Activated CD8-positive, alpha-beta memory T cell treated with anti-CD3 and anti-CD28 coated beads for 36 hours (primary cell): ENCODE results near the gene CAPN15. TPM values are rescaled to one million over a fixed set of nuclear protein-coding genes. Genes with fewer than 3 reads are reported as not detected.

Experiments
- CTCF ChIA-PET: fragments of 350-600 bp; sonication (Branson Sonifier 250); formaldehyde crosslinking; loops from one replicate; lab custom pipeline; 2021; ENCODE audit warnings: antibody characterized with exemption; lab: Charles Lee
- POLR2A ChIA-PET: fragments of 350-600 bp; sonication (Branson Sonifier 250); formaldehyde crosslinking; loops from one replicate; lab custom pipeline; 2021; ENCODE audit warnings: antibody characterized with exemption; lab: Charles Lee
- total RNA-seq, 2 experiments: library from RNA; stranded (reverse); gene quantifications; one replicate each; pipeline ENCODE4 v1.2.3, GENCODE V29; 2021

Gene CAPN15
- total RNA-seq, 2 experiments from 2014 or later = 107 to 108 TPM

- ChIA-PET CTCF (no interaction called here), POLR2A (no interaction called here)
These were observed 5.9 kb upstream of the CAPN15 start for GRCh38 chr16:521381-522210.

DNA sequence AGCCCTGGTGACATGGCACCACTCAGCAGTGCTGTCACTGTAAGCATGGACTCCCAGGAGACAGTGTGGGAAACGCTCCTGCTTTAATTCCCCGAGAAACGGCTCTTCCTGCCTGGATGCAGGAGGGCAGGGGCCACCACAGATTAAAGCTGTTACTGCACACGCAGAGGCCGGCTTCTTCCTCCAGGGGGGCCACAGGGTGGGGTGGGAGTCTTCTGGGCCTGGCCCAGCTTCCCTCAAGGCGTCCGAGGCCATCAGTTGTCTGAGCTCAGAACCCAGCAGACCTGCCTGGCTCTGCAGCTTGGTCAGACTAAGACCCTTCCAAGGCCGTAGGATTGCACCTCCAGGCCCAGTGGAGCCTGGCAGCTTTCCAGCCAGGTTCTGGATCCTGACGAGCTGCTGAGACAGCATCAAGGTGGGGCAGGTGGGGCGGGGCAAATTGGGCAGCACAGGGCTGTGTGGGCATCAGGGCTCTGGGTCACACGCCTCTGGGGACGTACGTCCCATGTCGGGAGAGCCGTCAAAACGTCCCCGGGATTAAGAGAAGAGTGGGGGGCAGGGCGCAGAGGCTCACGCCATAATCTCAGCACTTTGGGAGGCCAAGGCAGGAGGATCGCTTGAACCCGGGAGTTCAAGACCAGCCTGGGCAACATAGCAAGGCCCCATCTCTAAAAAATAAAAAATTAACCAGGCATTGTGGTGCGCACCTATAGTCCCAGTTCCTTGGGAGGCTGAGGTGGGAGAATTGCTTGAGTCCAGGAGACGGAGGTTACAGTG, 5.0 kb upstream of the CAPN15 start:
- POLR2A ChIA-PET = interaction anchor here (1.1 kb wide), 1 partner anchor 66 kb away, joined by 5 read pairs; no protein-coding TSS in a partner anchor
- CTCF ChIA-PET = no interaction called here

GRCh38 chr16:523097-523741, 4.3 kb upstream of the CAPN15 start:
- CTCF ChIA-PET = no interaction called here
- POLR2A ChIA-PET = interaction anchor here (1.1 kb wide), 1 partner anchor 66 kb away, joined by 5 read pairs; no protein-coding TSS in a partner anchor

DNA sequence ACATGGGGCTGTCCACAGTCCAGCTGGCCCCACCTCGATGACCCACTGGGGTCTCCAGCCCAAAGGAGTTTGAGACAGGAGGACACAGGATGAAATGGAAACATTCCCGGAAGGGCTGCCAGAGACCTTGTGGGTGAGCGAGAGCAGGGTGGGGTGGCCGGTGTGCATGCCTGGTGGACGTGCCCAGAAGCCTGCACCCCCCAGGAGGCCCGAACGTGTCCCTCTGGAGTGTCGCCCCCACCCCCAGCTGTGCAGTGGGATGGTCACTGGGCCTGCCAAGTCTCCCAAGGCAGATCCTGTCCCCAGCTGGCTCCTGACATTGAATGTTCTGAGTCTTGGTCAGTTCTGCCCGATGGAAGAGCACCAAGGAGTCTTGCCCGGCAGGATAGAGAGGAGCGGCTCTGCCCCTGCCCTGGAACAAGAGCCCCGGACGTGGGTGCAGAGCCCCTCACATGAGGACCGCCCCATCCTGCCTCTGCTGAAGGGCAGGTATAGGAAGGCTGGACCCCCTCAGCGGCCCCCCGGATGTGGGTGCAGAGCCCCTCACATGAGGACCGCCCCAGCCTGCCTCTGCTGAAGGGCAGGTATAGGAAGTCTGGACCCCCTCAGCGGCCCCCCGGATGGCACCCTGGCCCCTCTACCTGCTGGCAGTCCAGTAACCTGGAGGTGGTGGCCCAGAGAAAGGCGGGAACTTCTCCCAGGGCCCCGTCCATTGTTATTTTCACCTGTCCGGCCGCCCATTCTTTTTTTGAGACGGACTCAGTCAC, 3.1 kb upstream of the CAPN15 start:
- POLR2A ChIA-PET = no interaction called here
- CTCF ChIA-PET = interaction anchor here (1.0 kb wide), 1 partner anchor 13 kb away, joined by 4 read pairs; no protein-coding TSS in a partner anchor

GRCh38 chr16:525123-525519, 2.4 kb upstream of the CAPN15 start:
- ChIA-PET POLR2A (interaction anchor here (1.2 kb wide), 1 partner anchor 124 kb away, joined by 3 read pairs; no protein-coding TSS in a partner anchor), CTCF (interaction anchor here (1.0 to 1.3 kb wide), 4 partner anchors 13 to 133 kb away, joined by 3 to 4 read pairs (median 4); partner anchors contain the start of genes DECR2 and RAB11FIP3)

GRCh38 chr16:525520-526180, 1.9 kb upstream of the CAPN15 start:
- ChIA-PET POLR2A (interaction anchor here (0.7 to 1.2 kb wide), 3 partner anchors 125 to 685 kb away, joined by 3 read pairs; no protein-coding TSS in a partner anchor), CTCF (interaction anchor here (1.0 to 1.3 kb wide), 4 partner anchors 14 to 134 kb away, joined by 3 to 4 read pairs (median 4); partner anchors contain the start of genes DECR2 and RAB11FIP3)

DNA sequence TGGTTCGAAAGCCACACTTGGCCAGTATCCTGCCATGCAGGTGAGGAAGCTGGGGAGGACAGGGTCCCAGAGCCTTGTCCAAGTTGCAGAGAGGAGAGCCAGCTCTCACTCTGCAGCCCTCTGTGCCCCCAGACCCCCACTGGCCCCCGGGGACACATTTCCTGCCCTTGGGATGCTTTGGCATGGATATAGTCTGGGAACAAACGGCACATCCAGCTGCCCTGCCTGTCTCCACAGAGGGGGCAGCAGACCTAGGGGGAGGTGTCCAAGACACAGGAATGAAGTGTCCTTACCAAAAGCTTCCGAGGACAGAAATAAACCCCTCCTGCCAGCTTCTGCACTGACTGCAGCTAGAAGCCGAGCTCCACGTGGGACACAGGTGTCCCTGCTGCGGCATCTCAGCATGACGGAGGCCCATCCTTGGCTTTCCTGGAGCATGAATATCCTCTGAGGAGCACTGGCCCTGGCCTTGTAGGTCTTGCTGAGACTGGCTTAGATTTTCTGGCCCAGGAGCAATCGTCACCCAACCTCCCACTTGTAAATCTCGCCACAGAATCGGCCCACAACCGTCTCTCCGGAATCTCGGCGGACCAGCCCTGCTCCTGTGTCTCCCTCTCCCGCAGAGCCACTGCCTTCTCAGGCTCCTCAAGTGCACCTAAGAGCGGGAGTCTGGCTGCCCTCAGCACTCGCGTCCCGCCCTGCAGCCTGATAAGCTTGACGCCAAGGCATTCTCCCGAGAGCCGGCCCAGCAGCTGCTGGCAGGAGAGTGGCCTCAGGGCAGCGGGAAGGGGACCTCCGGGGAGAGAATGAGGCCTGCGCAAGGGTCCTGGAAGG, 1.1 kb upstream of the CAPN15 start:
- ChIA-PET CTCF (interaction anchor here (0.9 to 1.7 kb wide), 6 partner anchors 42 to 135 kb away, joined by 3 to 4 read pairs (median 3); partner anchors contain the start of genes DECR2 and RAB11FIP3), POLR2A (interaction anchor here (0.5 to 1.2 kb wide), 7 partner anchors 25 to 684 kb away, joined by 3 to 5 read pairs (median 3); no protein-coding TSS in a partner anchor)

GRCh38 chr16:528111-529011, 849 bp downstream of the CAPN15 start:
- ChIA-PET CTCF (interaction anchor here (0.8 to 1.7 kb wide), 3 partner anchors 60 to 421 kb away, joined by 3 to 4 read pairs (median 3); partner anchors contain the start of gene RAB11FIP3), POLR2A (interaction anchor here (1.2 kb wide), 1 partner anchor 146 kb away, joined by 3 read pairs; no protein-coding TSS in a partner anchor)

- ChIA-PET POLR2A (no interaction called here), CTCF (interaction anchor here (0.8 kb wide), 1 partner anchor 422 kb away, joined by 3 read pairs; no protein-coding TSS in a partner anchor)
These were observed 1.6 kb downstream of the CAPN15 start for GRCh38 chr16:529012-529575.

GRCh38 chr16:530111-530817, 2.8 kb downstream of the CAPN15 start:
- ChIA-PET CTCF (interaction anchor here (0.8 kb wide), 1 partner anchor 49 kb away, joined by 3 read pairs; no protein-coding TSS in a partner anchor), POLR2A (interaction anchor here (0.7 kb wide), 1 partner anchor 107 kb away, joined by 3 read pairs; no protein-coding TSS in a partner anchor)

DNA sequence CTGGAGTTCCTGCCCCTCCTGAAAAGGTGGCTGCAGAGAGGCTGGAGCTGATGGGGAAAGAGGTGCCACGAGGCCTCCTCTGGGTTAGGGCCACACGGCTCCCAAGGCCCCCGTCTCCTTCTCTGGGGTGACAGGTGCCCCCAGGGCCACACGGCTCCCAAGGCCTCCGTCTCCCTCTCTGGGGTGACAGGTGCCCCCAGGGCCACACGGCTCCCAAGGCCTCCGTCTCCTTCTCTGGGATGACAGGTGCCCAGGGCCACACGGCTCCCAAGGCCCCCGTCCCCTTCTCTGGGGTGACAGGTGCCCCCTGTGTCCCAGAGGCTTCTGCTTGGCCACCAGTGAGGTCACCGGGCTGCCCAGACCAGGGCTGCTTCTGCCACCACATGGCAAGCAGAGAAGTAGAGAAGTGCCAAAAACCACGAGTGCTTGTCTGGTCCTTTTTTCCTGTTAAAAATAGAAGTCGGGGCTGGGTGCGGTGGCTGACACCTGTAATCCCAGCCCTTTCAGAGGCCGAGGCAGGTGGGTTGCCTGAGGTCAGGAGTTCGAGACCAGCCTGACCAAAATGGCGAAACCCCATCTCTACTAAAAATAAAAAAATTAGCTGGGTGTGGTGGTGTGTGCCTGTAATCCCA, 4.1 kb downstream of the CAPN15 start:
- POLR2A ChIA-PET = no interaction called here

GRCh38 chr16:533391-534123, 6.0 kb downstream of the CAPN15 start:
- POLR2A ChIA-PET = no interaction called here
- CTCF ChIA-PET = no interaction called here

More for the DNA sequence above, 4.1 kb downstream of the CAPN15 start:
- CTCF ChIA-PET = no interaction called here

- CTCF ChIA-PET = no interaction called here
- POLR2A ChIA-PET = no interaction called here
These were observed 6.6 kb downstream of the CAPN15 start for GRCh38 chr16:534135-534534.
